HEK293 (cell line): ENCODE data around the gene MSMP.

Experiments
- CTCF ChIA-PET: fragments of 350-600 bp; formaldehyde crosslinking; extraction: SDS; loops from one replicate; lab custom pipeline; 2021; ENCODE audit warnings: antibody characterized with exemption; lab: Yijun Ruan, JAX
- POLR2A ChIA-PET: fragments of 300-600 bp; formaldehyde crosslinking; extraction: SDS; loops from one replicate; lab custom pipeline; 2020; ENCODE audit warnings: antibody characterized with exemption, inconsistent platforms; lab: Yijun Ruan, JAX
- H3K27ac ChIP-seq: fragments of 200-500 bp; sonication (Bioruptor generic); 2 replicates; pipeline ENCODE4 v1.5.1; 2014; ENCODE audit warnings: low read depth, low read length, control low read depth, inconsistent platforms; ENCODE audit errors: extremely low read depth
- H3K36me3 ChIP-seq, 2 experiments: fragments of 200-500 bp in 1 of 2; sonication (Bioruptor generic) in 1 of 2; 1 replicate in 1 of 2; 2 replicates in 1 of 2; pipeline ENCODE4 v1.5.1; 2014 to 2017; ENCODE audit warnings: inconsistent platforms in 2 of 2, low read length in 2 of 2; ENCODE audit not compliant: control insufficient read depth in 2 of 2, insufficient read depth in 1 of 2
- H3K4me1 ChIP-seq: fragments of 200-500 bp; sonication (Bioruptor generic); 2 replicates; pipeline ENCODE4 v1.5.1; 2014; ENCODE audit warnings: mild to moderate bottlenecking, low read length, inconsistent platforms; ENCODE audit not compliant: control insufficient read depth, insufficient read depth
- H3K4me3 ChIP-seq: 2 replicates; pipeline ENCODE4 v1.5.1; 2011; ENCODE audit warnings: low read depth, mild to moderate bottlenecking, control low read depth, low read length, moderate library complexity
- H3K9me3 ChIP-seq: fragments of 200-500 bp; sonication (Bioruptor generic); 2 replicates; pipeline ENCODE4 v1.5.1; 2014; ENCODE audit warnings: low read depth, low read length, inconsistent platforms; ENCODE audit not compliant: control insufficient read depth, insufficient read depth
- GFI1B ChIP-seq: fragments of 450-650 bp; formaldehyde crosslinking; IDR thresholded peaks from 2 replicates; pipeline ENCODE4 v1.5.1; 2016; ENCODE audit warnings: missing biosample characterization, missing genetic modification characterization
- GLIS1 ChIP-seq: fragments of 450-650 bp; formaldehyde crosslinking; IDR thresholded peaks from 2 replicates; pipeline ENCODE4 v1.5.1; 2016; ENCODE audit warnings: missing biosample characterization, missing genetic modification characterization
- HOXD13 ChIP-seq: sonication (generic); formaldehyde crosslinking; IDR thresholded peaks from 2 replicates; pipeline ENCODE4 v1.8.0; 2022; ENCODE audit warnings: missing genetic modification reagents, borderline replicate concordance
- PRDM4 ChIP-seq: fragments of 450-650 bp; formaldehyde crosslinking; IDR thresholded peaks from 2 replicates; pipeline ENCODE4 v1.5.1; 2017; ENCODE audit warnings: missing biosample characterization, missing genetic modification characterization
- RBAK ChIP-seq: fragments of 450-650 bp; formaldehyde crosslinking; IDR thresholded peaks from 2 replicates; pipeline ENCODE4 v1.5.1; 2016; ENCODE audit warnings: missing biosample characterization, missing genetic modification characterization
- SALL2 ChIP-seq: fragments of 450-650 bp; formaldehyde crosslinking; IDR thresholded peaks from 2 replicates; pipeline ENCODE4 v1.5.0; 2017; ENCODE audit warnings: missing biosample characterization, mild to moderate bottlenecking, missing genetic modification characterization, borderline replicate concordance
- ZBTB17 ChIP-seq: fragments of 450-650 bp; formaldehyde crosslinking; IDR thresholded peaks from 2 replicates; pipeline ENCODE4 v1.5.1; 2016; ENCODE audit warnings: missing biosample characterization, missing genetic modification characterization
- ZBTB7A ChIP-seq: fragments of 450-650 bp; formaldehyde crosslinking; IDR thresholded peaks from 2 replicates; pipeline ENCODE4 v1.5.1; 2016; ENCODE audit warnings: low read depth, missing biosample characterization, missing genetic modification characterization
- ZNF10 ChIP-seq: fragments of 450-650 bp; formaldehyde crosslinking; IDR thresholded peaks from 2 replicates; pipeline ENCODE4 v1.5.1; 2017; ENCODE audit warnings: missing biosample characterization, missing genetic modification characterization
- ZNF146 ChIP-seq: fragments of 450-650 bp; formaldehyde crosslinking; IDR thresholded peaks from 2 replicates; pipeline ENCODE4 v1.5.1; 2016; ENCODE audit warnings: missing biosample characterization, missing genetic modification characterization
- ZNF248 ChIP-seq: fragments of 450-650 bp; formaldehyde crosslinking; IDR thresholded peaks from 2 replicates; pipeline ENCODE4 v1.5.1; 2017; ENCODE audit warnings: missing biosample characterization, missing genetic modification characterization
- ZNF394 ChIP-seq: fragments of 450-650 bp; formaldehyde crosslinking; IDR thresholded peaks from 2 replicates; pipeline ENCODE4 v1.5.1; 2016; ENCODE audit warnings: missing biosample characterization, missing genetic modification characterization, mild to moderate bottlenecking, moderate library complexity, borderline replicate concordance
- ZNF404 ChIP-seq: fragments of 450-650 bp; formaldehyde crosslinking; IDR thresholded peaks from 2 replicates; pipeline ENCODE4 v1.5.1; 2017; ENCODE audit warnings: missing biosample characterization, missing genetic modification characterization
- ZNF518A ChIP-seq: fragments of 450-650 bp; formaldehyde crosslinking; conservative IDR thresholded peaks from 2 replicates; pipeline ENCODE4 v1.5.1; 2016; ENCODE audit warnings: low read depth, missing biosample characterization, missing genetic modification characterization
- ZNF544 ChIP-seq: fragments of 450-650 bp; formaldehyde crosslinking; IDR thresholded peaks from 2 replicates; pipeline ENCODE4 v1.5.0; 2017; ENCODE audit warnings: missing biosample characterization, missing genetic modification characterization
- ZNF654 ChIP-seq: fragments of 450-650 bp; formaldehyde crosslinking; IDR thresholded peaks from 2 replicates; pipeline ENCODE4 v1.5.1; 2016; ENCODE audit warnings: low read depth, missing biosample characterization, missing genetic modification characterization
- ZNF707 ChIP-seq: fragments of 450-650 bp; formaldehyde crosslinking; IDR thresholded peaks from 2 replicates; pipeline ENCODE4 v1.5.1; 2016; ENCODE audit warnings: missing biosample characterization, missing genetic modification characterization
- ZXDB ChIP-seq: fragments of 450-650 bp; formaldehyde crosslinking; IDR thresholded peaks from 2 replicates; pipeline ENCODE4 v1.5.1; 2016; ENCODE audit warnings: missing biosample characterization, missing genetic modification characterization

Gene MSMP

GRCh38 chr9:35789541-35789940 is 35.5 kb upstream of the MSMP start:
- peaks cover 0 to 13% of the 10 kb centered on the region in 2 experiments; a peak in 2 of 3 replicates for H3K36me3 ChIP-seq
- H3K4me3 ChIP-seq, result no peak overlapping the region
- ChIA-PET CTCF (interaction anchor here (0.5 to 4.7 kb wide), 47 partner anchors 8 to 696 kb away, joined by 3 to 120 read pairs (median 6); partner anchors contain the start of genes FAM221B, HINT2, HRCT1 and SPAG8), POLR2A (interaction anchor here (1.4 kb wide), 1 partner anchor 25 kb away, joined by 11 read pairs; the partner anchor contains the start of gene HINT2)
- H3K4me1 ChIP-seq, result no peaks in the 10 kb centered on the region
- TF ChIP-seq ZNF394 (tag by site-specific recombination) (no peak), ZNF10 (tag by site-specific recombination) (no peak), ZXDB (tag by site-specific recombination) (no peak), ZBTB7A (tag by site-specific recombination) (no peak), HOXD13 (CRISPR knock-in tag) (no peak), ZNF544 (no peak), GLIS1 (no peak), ZNF518A (tag by site-specific recombination) (no peak), ZNF707 (no peak), ZNF404 (no peak), ZNF248 (tag by site-specific recombination) (no peak), RBAK (tag by site-specific recombination) (no peak), ZNF654 (no peak), ZBTB17 (no peak), SALL2 (no peak), PRDM4 (tag by site-specific recombination) (no peak)
- H3K9me3 ChIP-seq, result no peaks in the 10 kb centered on the region
- H3K27ac ChIP-seq, result no peak overlapping the region

DNA sequence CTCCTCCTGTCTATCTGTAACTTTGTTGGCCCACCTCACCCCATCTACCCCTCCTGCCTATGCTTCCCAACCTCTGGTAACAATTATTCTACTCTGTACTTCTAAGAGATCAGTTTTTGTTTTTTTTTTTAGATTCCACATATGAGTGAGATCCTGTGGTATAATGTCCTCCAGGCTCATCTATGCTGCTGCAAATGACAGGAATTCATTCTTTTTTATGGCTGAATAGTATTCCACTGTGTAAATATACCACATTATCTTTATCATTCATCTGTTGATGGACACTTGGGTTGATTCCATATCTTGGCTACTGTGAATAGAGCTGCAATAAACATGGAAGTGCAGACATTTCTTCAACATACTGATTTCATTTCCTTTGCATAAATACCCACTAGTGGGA is 29.3 kb upstream of the MSMP start:
- Histone ChIP-seq H3K36me3 (peaks cover 4 to 16% of the 10 kb centered on the region in 2 experiments; a peak in 2 of 3 replicates), H3K9me3 (no peaks in the 10 kb centered on the region), H3K4me3 (no peak overlapping the region), H3K4me1 (no peaks in the 10 kb centered on the region), H3K27ac (no peak overlapping the region)
- ChIA-PET POLR2A (no interaction called here), CTCF (no interaction called here)
- TF ChIP-seq ZNF146 (peak; percentile 82), GFI1B (tag by site-specific recombination) (no peak)
